Measurements from ENCODE around the gene EYA2.

DNA sequence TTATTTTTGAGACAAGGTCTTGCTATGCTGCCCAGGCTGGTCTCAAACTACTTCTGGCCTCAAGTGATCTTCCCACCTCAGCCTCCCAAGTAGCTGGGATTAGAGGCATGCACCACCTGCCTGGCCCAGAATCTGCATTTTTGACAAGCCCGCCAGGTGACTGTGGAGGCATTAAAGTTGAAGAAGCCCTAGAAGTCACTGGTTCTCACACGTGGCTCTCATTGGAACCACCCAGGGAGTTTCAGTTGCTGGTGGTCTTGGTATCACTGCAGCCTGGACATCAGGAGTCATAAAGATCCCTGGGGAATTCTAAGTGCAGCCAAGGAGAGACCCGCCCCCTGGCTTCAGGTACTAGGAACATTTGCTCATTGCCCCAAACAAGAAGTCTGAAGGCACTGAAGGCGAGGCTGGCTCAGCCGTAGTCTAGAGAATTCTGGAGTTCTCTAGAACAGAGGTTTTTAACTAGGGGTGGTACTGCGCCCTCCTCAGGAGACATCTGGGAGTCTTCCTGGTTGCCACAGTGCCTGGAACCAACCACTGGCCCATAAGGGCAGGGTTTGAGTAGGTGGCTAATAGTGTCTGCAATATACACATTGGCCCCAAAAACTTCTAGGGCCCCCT, 279.1 kb downstream of the EYA2 start:
- TF ChIP-seq, protein P1, sequence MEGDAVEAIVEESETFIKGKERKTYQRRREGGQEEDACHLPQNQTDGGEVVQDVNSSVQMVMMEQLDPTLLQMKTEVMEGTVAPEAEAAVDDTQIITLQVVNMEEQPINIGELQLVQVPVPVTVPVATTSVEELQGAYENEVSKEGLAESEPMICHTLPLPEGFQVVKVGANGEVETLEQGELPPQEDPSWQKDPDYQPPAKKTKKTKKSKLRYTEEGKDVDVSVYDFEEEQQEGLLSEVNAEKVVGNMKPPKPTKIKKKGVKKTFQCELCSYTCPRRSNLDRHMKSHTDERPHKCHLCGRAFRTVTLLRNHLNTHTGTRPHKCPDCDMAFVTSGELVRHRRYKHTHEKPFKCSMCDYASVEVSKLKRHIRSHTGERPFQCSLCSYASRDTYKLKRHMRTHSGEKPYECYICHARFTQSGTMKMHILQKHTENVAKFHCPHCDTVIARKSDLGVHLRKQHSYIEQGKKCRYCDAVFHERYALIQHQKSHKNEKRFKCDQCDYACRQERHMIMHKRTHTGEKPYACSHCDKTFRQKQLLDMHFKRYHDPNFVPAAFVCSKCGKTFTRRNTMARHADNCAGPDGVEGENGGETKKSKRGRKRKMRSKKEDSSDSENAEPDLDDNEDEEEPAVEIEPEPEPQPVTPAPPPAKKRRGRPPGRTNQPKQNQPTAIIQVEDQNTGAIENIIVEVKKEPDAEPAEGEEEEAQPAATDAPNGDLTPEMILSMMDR (IDR thresholded peaks at IDR 0.05) = peak in 1 of 6 experiments; percentile 19
- TF ChIP-seq POLR2A (IDR thresholded peaks at IDR 0.05) = no peak
